Calu3 (cell line): ENCODE data around the gene PROKR2. TPM values are rescaled to one million over a fixed set of nuclear protein-coding genes. Genes with fewer than 3 reads are reported as not detected.

ENCODE experiments used
- BruUV-seq: library from RNA; stranded (reverse); fragments of 400-500 nt; replicated peaks from 2 replicates; lab custom pipeline; 2021; lab: Mats Ljungman, UMichigan
- CTCF ChIA-PET: fragments of 300-600 bp; sonication (Branson Sonifier 250); formaldehyde crosslinking; loops from one replicate; lab custom pipeline; 2022; ENCODE audit warnings: antibody characterized with exemption; lab: Charles Lee
- DNase-seq: peaks from one replicate; pipeline ENCODE4 v3.0.0; 2022
- H3K27ac Mint-ChIP-seq: one replicate; pipeline ENCODE4 v1.8.0; 2022; ENCODE audit warnings: mixed read lengths; ENCODE audit not compliant: unreplicated experiment
- H3K27me3 Mint-ChIP-seq: one replicate; pipeline ENCODE4 v1.8.0; 2022; ENCODE audit warnings: mixed read lengths; ENCODE audit not compliant: unreplicated experiment
- H3K36me3 Mint-ChIP-seq: one replicate; pipeline ENCODE4 v1.8.0; 2022; ENCODE audit warnings: mild to moderate bottlenecking, moderate library complexity, mixed read lengths; ENCODE audit not compliant: insufficient read depth, unreplicated experiment
- H3K4me1 Mint-ChIP-seq: one replicate; pipeline ENCODE4 v1.8.0; 2022; ENCODE audit warnings: mild to moderate bottlenecking, low read depth, mixed read lengths; ENCODE audit not compliant: unreplicated experiment
- H3K4me3 Mint-ChIP-seq: one replicate; pipeline ENCODE4 v1.8.0; 2022; ENCODE audit warnings: mild to moderate bottlenecking, low read depth, moderate library complexity, mixed read lengths; ENCODE audit not compliant: unreplicated experiment
- H3K9me3 Mint-ChIP-seq: one replicate; pipeline ENCODE4 v1.8.0; 2022; ENCODE audit warnings: low read depth, mixed read lengths; ENCODE audit not compliant: unreplicated experiment
- CTCF ChIP-seq: fragments of 200-600 bp; IDR thresholded peaks from one replicate; pipeline ENCODE4 v1.8.0; 2022; ENCODE audit warnings: antibody characterized with exemption; ENCODE audit not compliant: unreplicated experiment
- intact Hi-C: fragments of 100-400 bp; cut with micrococcal nuclease; formaldehyde crosslinking; loops from one replicate; pipeline ENCODE4 v1.10.0; 2022; ENCODE audit not compliant: unreplicated experiment
- total RNA-seq: library from RNA; stranded (reverse); gene quantifications from 2 replicates; pipeline ENCODE4 v1.2.3, GENCODE V29; 2022

Gene PROKR2
- total RNA-seq, 1 experiment from 2014 or later: not detected

DNA sequence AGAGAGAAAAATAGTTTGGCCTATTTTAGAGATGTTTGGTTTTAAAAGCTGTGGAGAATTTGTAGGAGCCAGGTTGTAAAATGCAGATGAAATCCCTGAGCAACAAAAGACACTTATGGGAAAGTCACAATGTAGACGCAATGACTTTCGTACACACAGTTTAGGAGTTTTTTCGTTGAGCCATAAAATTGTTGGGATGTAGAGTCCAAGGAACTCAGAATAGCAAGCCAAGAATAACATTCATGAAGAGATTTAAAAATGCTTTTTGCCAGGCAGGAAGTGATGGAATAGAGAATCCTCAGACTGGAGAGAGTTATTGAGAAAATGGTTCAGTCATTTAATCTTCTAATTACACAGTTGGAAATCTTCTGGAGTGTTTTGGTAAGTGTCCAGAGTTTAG lies 11.5 kb upstream of the PROKR2 start:
- intact Hi-C loops: no loop called here
- Mint-ChIP-seq H3K36me3 (no peaks in the 10 kb centered on the region), H3K4me1 (no peaks in the 10 kb centered on the region), H3K27me3 (peaks cover 40% of the 10 kb centered on the region), H3K27ac (no peak overlapping the region), H3K4me3 (no peak overlapping the region), H3K9me3 (no peaks in the 10 kb centered on the region)
- DNase-seq: no peak
- no TSS peak for BruUV-seq
- TF ChIP-seq CTCF: no peak
- CTCF ChIA-PET: no interaction called here

GRCh38 chr20:5327356-5327755 lies 10.6 kb upstream of the PROKR2 start:
- Mint-ChIP-seq H3K36me3 (no peaks in the 10 kb centered on the region), H3K27me3 (peaks cover 49% of the 10 kb centered on the region), H3K9me3 (no peaks in the 10 kb centered on the region), H3K4me1 (no peaks in the 10 kb centered on the region), H3K27ac (no peak overlapping the region), H3K4me3 (no peak overlapping the region)
- DNase-seq: no peak
- BruUV-seq: no TSS peak
- intact Hi-C loops: no loop called here
- CTCF ChIA-PET: no interaction called here
- no peak for TF ChIP-seq CTCF

DNA sequence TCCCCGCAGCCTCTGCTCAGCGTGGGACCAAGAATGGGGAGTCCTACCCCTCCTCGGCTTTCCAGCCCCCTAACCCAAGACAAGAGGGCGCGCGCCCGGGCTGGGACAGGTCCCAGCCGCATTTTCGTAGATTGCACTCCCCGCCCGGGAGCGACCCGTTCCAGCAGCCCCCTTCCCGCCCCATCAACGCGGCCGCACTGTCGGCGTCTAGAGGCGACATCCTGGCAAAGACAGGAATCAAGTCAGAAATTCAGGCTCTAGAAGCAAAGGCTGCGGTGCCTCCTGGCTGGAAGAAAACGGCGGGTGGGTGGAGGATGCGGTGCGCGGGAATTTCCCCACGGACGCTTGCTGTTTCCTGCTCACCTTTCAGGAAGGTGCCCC lies 957 bp downstream of the PROKR2 start:
- no peak overlapping the region for H3K27ac Mint-ChIP-seq
- DNase-seq: no peak
- H3K36me3 Mint-ChIP-seq: no peaks in the 10 kb centered on the region
- no peaks in the 10 kb centered on the region for H3K9me3 Mint-ChIP-seq
- no peak overlapping the region for H3K4me3 Mint-ChIP-seq
- no TSS peak for BruUV-seq
- TF ChIP-seq CTCF: no peak
- CTCF ChIA-PET: no interaction called here
- peaks cover 29% of the 10 kb centered on the region for H3K27me3 Mint-ChIP-seq
- H3K4me1 Mint-ChIP-seq: no peaks in the 10 kb centered on the region
- intact Hi-C loops: no loop called here

DNA sequence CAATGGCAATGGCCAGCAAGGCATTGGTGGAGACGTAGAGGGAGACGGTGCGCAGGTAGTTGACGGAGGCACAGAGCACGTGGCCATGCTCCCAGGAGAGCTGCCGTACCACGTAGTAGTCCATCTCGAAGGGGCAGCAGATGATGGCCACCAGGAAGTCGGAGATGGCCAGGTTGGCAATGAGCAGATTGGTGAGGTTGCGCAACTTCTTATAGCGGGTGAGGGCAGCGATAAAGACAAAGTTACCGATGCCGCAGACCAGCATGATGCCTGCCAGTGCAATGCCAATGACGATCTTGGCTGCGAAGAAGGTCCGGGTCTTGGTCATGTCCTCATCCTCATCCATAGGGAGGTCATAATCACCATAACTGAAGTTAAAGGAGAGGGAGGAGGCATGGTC lies 2.8 kb downstream of the PROKR2 start:
- CTCF ChIA-PET: no interaction called here
- Mint-ChIP-seq H3K4me3 (no peak overlapping the region), H3K9me3 (peaks cover 3% of the 10 kb centered on the region), H3K36me3 (no peaks in the 10 kb centered on the region), H3K27me3 (peaks cover 28% of the 10 kb centered on the region), H3K4me1 (no peaks in the 10 kb centered on the region), H3K27ac (no peak overlapping the region)
- no peak for DNase-seq
- intact Hi-C loops: no loop called here
- no peak for TF ChIP-seq CTCF
- BruUV-seq: no TSS peak
